Stimulated activated CD4-positive, alpha-beta T cell treated with anti-CD3 and anti-CD28 coated beads, Interleukin-15, amount 100 ng/mL, for 1 hour (primary cell): ENCODE data around the gene EHMT1.

Experiments
- DNase-seq, 2 donors: peaks; one replicate each; pipeline ENCODE4 v3.0.0-alpha.2; 2020; ENCODE audit warnings: low read depth in 1 of 2, low spot score in 1 of 2

Gene EHMT1

GRCh38 chr9:137691646-137692351 is 73.0 kb downstream of the EHMT1 start:
- no peak for DNase-seq

- no peak for DNase-seq
Measured at GRCh38 chr9:137694236-137694959, 75.6 kb downstream of the EHMT1 start.

- DNase-seq = no peak
Measured at GRCh38 chr9:137694962-137695875, 76.4 kb downstream of the EHMT1 start.

- DNase-seq = no peak
Measured at GRCh38 chr9:137696136-137696925, 77.5 kb downstream of the EHMT1 start.

GRCh38 chr9:137697193-137697592 is 78.4 kb downstream of the EHMT1 start:
- no peak for DNase-seq

GRCh38 chr9:137697832-137698231 is 79.0 kb downstream of the EHMT1 start:
- no peak for DNase-seq

GRCh38 chr9:137700911-137701310 is 82.1 kb downstream of the EHMT1 start:
- no peak for DNase-seq

- DNase-seq = no peak
Measured at GRCh38 chr9:137702615-137703379, 84.0 kb downstream of the EHMT1 start.

- DNase-seq = no peak
Measured at GRCh38 chr9:137703842-137704508, 85.2 kb downstream of the EHMT1 start.

- no peak for DNase-seq
Measured at GRCh38 chr9:137705443-137705863, 86.6 kb downstream of the EHMT1 start.

- no peak for DNase-seq
Measured at GRCh38 chr9:137705906-137706305, 87.1 kb downstream of the EHMT1 start.

GRCh38 chr9:137707361-137707760 is 88.6 kb downstream of the EHMT1 start:
- DNase-seq = no peak

GRCh38 chr9:137708590-137709284 is 89.9 kb downstream of the EHMT1 start:
- no peak for DNase-seq

GRCh38 chr9:137709411-137710101 is 90.8 kb downstream of the EHMT1 start:
- DNase-seq = no peak

GRCh38 chr9:137710704-137711103 is 91.9 kb downstream of the EHMT1 start:
- no peak for DNase-seq

- no peak for DNase-seq
Measured at GRCh38 chr9:137711678-137712105, 92.9 kb downstream of the EHMT1 start.

- no peak for DNase-seq
Measured at GRCh38 chr9:137715321-137715720, 96.5 kb downstream of the EHMT1 start.
